Measurements from ENCODE around the gene ROBO1. TPM values are rescaled to one million over a fixed set of nuclear protein-coding genes. Genes with fewer than 3 reads are reported as not detected.
"Not testable (repeated sequence)": the region's sequence is repeated elsewhere in the genome, so short reads cannot be mapped to it uniquely, and the experiment has no call there.

The ROBO1 gene
- total RNA-seq, 1 donor from 2014 or later = 169 TPM

DNA sequence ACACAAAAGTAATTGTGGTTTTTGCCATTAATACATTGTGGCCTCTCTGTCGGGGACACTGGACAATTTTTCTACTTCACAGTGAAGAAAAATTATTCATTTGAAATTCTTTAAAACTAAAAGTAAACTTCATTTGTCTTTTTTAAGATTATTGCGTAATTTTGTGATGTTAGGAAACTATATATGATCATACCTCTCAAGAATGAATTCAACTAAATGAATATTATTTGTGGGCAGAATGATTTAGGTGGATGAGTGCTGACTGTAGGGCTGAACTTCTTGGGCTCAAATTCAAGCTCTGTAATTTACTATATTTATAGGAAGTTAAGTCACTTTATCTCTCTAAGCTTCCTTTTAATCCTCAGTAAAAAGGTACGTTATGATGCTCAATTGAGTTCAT is 441.2 kb downstream of the ROBO1 start:
- Mint-ChIP-seq H3K4me1 (peaks cover 4% of the 10 kb centered on the region), H3K27ac (no peak overlapping the region), H3K36me3 (no peaks in the 10 kb centered on the region), H3K4me3 (no peak overlapping the region), H3K27me3 (ENCODE audit: insufficient read depth, low read depth) (peaks cover 3% of the 10 kb centered on the region), H3K9me3 (no peaks in the 10 kb centered on the region)
- Histone ChIP-seq H3K9me3 (ENCODE audit: low read depth) (no peaks in the 10 kb centered on the region), H3K27ac (no peak overlapping the region), H3K4me2 (no peak overlapping the region), H3K36me3 (no peaks in the 10 kb centered on the region), H4K20me1 (ENCODE audit: low read depth) (no peaks in the 10 kb centered on the region), H2AFZ (replicated peaks) (peak overlapping the region; percentile 65), H3K4me1 (no peaks in the 10 kb centered on the region), H3K27me3 (no peaks in the 10 kb centered on the region), H3K9ac (no peak overlapping the region), H3K79me2 (ENCODE audit: low read depth) (no peaks in the 10 kb centered on the region), H3F3A (ENCODE audit: low read depth) (no peaks in the 10 kb centered on the region), H3K4me3 (no peak overlapping the region)
- DNase-seq (ENCODE audit: low spot score) = no peak
- no peak for TF ChIP-seq EZH2 (IDR thresholded peaks at IDR 0.05)
- no peak for TF ChIP-seq EZH2phosphoT487 (IDR thresholded peaks at IDR 0.05)
- no peak for TF ChIP-seq CTCF (IDR thresholded peaks at IDR 0.05)

DNA sequence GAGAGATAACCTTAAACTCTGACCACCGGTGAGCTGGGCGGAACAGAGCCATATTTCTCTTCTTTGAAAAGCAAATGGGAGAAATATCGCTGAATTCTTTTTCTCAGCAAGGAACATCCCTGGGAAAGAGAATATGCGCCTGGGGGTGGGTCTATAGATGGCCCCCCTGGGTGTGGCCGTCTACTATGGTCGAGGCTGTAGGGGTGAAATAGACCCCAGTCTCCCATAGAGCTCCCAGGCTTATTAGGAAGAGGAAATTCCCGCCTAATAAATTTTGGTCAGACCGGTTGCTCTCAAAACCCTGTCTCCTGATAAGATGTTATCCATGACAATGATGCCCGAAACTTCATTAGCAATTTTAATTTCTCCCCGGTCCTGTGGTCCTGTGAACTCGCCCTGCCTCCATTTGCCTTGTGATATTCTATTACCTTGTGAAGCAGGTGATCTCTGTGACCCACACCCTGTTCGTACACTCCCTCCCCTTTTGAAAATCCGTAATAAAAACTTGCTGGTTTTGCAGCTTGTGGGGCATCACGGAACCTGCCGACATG is 441.9 kb downstream of the ROBO1 start:
- H3K36me3 ChIP-seq; H3K36me3 Mint-ChIP-seq; H3K4me3 Mint-ChIP-seq; DNase-seq (ENCODE audit: low spot score); H3K79me2 ChIP-seq (ENCODE audit: low read depth); H3K9ac ChIP-seq; H3K4me1 ChIP-seq; H3K4me3 ChIP-seq; H3K27ac Mint-ChIP-seq; H3K9me3 Mint-ChIP-seq; H3K27me3 Mint-ChIP-seq (ENCODE audit: insufficient read depth, low read depth); H3K27ac ChIP-seq; H3K9me3 ChIP-seq (ENCODE audit: low read depth); H3K4me1 Mint-ChIP-seq; H3K4me2 ChIP-seq; H3K27me3 ChIP-seq; H4K20me1 ChIP-seq (ENCODE audit: low read depth); H3F3A ChIP-seq (ENCODE audit: low read depth): not testable (repeated sequence)
- H2AFZ ChIP-seq (replicated peaks) = peak overlapping the region; percentile 65

- Histone ChIP-seq H4K20me1 (ENCODE audit: low read depth) (no peaks in the 10 kb centered on the region), H3K4me3 (no peak overlapping the region), H3K79me2 (ENCODE audit: low read depth) (no peaks in the 10 kb centered on the region), H3K9ac (no peak overlapping the region), H3K27me3 (no peaks in the 10 kb centered on the region), H3K36me3 (no peaks in the 10 kb centered on the region), H3K4me1 (no peaks in the 10 kb centered on the region), H3K27ac (no peak overlapping the region), H2AFZ (replicated peaks) (no peak overlapping the region), H3K4me2 (no peak overlapping the region), H3F3A (ENCODE audit: low read depth) (no peaks in the 10 kb centered on the region), H3K9me3 (ENCODE audit: low read depth) (no peaks in the 10 kb centered on the region)
- DNase-seq (ENCODE audit: low spot score) = no peak
- H3K4me1 Mint-ChIP-seq = no peaks in the 10 kb centered on the region
- TF ChIP-seq EZH2 (IDR thresholded peaks at IDR 0.05) (no peak), EZH2phosphoT487 (IDR thresholded peaks at IDR 0.05) (no peak), CTCF (IDR thresholded peaks at IDR 0.05) (no peak)
- no peaks in the 10 kb centered on the region for H3K27me3 Mint-ChIP-seq (ENCODE audit: insufficient read depth, low read depth)
- no peaks in the 10 kb centered on the region for H3K36me3 Mint-ChIP-seq
- no peak overlapping the region for H3K27ac Mint-ChIP-seq
- no peak overlapping the region for H3K4me3 Mint-ChIP-seq
- no peaks in the 10 kb centered on the region for H3K9me3 Mint-ChIP-seq
Observed at GRCh38 chr3:79317551-79318518, 450.0 kb downstream of the ROBO1 start.

- H3K36me3 ChIP-seq = no peaks in the 10 kb centered on the region
- no peak for DNase-seq (ENCODE audit: low spot score)
- no peak overlapping the region for H3K4me2 ChIP-seq
- TF ChIP-seq EZH2phosphoT487 (IDR thresholded peaks at IDR 0.05) (no peak), EZH2 (IDR thresholded peaks at IDR 0.05) (no peak), CTCF (IDR thresholded peaks at IDR 0.05) (no peak)
- H4K20me1 ChIP-seq (ENCODE audit: low read depth) = no peaks in the 10 kb centered on the region
- H3K4me1 ChIP-seq = no peaks in the 10 kb centered on the region
- no peak overlapping the region for H2AFZ ChIP-seq (replicated peaks)
- no peak overlapping the region for H3K4me3 ChIP-seq
- Mint-ChIP-seq H3K4me3 (no peak overlapping the region), H3K27me3 (ENCODE audit: insufficient read depth, low read depth) (no peaks in the 10 kb centered on the region), H3K4me1 (peaks cover 5% of the 10 kb centered on the region), H3K36me3 (no peaks in the 10 kb centered on the region), H3K9me3 (no peaks in the 10 kb centered on the region), H3K27ac (no peak overlapping the region)
- no peaks in the 10 kb centered on the region for H3K27me3 ChIP-seq
- no peaks in the 10 kb centered on the region for H3K9me3 ChIP-seq (ENCODE audit: low read depth)
- no peak overlapping the region for H3K27ac ChIP-seq
- H3F3A ChIP-seq (ENCODE audit: low read depth) = no peaks in the 10 kb centered on the region
- no peak overlapping the region for H3K9ac ChIP-seq
- H3K79me2 ChIP-seq (ENCODE audit: low read depth) = no peaks in the 10 kb centered on the region
Observed at GRCh38 chr3:79314962-79315361, 452.8 kb downstream of the ROBO1 start.
